Measurements from ENCODE around the gene TAAR6.
"Not testable (repeated sequence)": the region's sequence is repeated elsewhere in the genome, so short reads cannot be mapped to it uniquely, and the experiment has no call there.

The TAAR6 gene

DNA sequence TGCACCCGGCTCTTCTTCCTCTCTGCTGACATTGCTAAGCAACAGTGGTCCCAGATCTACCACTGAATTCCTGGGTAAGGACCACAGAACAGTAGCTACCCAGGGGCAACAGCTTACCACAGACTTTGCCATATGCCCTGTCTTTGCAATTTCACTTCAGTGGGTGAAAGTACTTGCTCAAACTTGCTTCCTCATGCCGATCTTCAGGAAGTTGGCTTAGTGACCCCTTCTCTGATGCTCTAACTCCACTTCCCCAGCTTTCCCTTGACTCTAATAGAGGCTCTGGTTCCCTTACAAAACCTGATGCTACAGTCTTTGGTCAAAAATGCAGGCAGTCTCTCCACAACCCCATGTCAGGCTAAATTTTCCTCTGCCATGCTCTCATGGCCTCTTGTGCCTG lies 22.7 kb downstream of the TAAR6 start:
- no peak for DNase-seq

- no peak for DNase-seq
These were observed 26.1 kb downstream of the TAAR6 start for GRCh38 chr6:132596201-132596600.

DNA sequence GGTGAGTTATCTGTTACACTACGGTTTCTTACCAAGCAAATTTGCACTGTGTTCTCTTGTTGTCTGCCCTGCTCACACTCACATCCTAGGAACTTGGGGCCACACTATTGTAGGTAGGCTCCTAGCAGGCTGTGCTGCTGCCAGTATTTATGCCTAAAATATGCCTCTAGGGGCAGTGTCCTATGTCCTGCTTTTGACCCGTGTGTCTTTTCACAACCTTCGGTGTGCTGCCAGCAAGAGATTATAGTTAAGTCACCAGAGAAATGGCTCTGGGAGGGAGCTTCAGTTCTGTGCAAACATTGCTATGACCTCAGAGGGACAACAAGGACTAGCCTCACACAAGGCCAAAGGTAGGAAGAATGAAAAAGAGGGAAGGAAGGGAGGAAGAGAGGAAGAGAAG lies 28.4 kb downstream of the TAAR6 start:
- no peak for DNase-seq

DNA sequence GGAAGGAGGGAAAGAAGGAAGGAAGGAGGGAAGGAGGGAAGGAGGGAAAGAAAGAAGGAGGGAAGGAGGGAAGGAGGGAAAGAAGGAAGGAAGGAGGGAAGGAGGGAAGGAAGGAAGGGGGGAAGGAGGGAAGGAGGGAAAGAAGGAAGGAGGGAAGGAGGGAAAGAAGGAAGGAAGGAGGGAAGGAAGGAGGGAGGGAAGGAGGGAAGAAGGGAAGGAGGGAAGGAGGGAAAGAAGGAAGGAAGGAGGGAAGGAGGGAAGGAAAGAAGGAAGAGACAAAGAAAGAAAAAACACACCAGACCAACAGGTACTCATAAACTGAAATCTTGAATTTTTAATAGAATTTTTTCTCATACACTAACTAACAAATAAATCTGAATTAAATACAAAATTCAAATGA lies 30.8 kb downstream of the TAAR6 start:
- not testable (repeated sequence) for DNase-seq

GRCh38 chr6:132604635-132605152 lies 34.6 kb downstream of the TAAR6 start:
- no peak for DNase-seq

DNA sequence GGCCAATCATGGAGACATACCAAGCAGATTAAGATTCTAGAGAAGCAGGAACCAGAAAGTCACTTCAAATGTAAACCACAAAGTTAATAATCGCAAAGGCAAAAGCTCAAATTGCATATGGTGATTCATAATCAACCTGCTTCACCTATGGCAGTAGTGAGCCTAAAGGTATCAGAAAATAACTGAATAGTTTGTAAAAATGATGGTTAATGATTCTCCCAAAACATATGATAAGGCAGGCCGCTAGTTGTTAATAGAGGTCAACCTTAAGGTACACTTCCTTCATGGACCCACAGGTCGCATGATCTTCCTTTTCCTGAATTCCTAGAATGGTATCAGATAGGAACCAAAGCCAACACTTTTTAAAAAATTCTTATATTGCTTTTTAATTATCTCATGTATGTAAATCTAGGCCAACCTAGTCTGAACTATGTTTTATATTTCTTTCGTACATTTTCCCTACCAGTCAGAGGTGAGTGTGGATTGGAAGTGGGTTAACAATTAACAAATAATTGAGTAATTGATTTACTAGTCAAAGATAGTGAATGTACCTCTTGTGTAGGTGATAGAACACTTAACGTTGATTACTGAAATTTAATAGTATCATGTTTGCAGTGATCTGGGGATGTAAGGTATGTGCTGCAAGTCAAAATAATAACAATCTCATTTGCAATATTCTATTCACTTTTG lies 37.6 kb downstream of the TAAR6 start:
- DNase-seq = no peak

- DNase-seq = no peak
These were observed 41.5 kb downstream of the TAAR6 start for GRCh38 chr6:132611616-132612015.

- DNase-seq = no peak
These were observed 42.5 kb downstream of the TAAR6 start for GRCh38 chr6:132612449-132613108.

- DNase-seq = no peak
These were observed 44.4 kb downstream of the TAAR6 start for GRCh38 chr6:132614554-132614953.

GRCh38 chr6:132616677-132617076 lies 46.6 kb downstream of the TAAR6 start:
- no peak for DNase-seq
